Epithelial cell of proximal tubule (primary cell): Measurements from ENCODE around the gene CBARP. TPM values are rescaled to one million over a fixed set of nuclear protein-coding genes. Genes with fewer than 3 reads are reported as not detected.
A peak's percentile ranks its signal among the peaks of the same experiment; 100 is the strongest.

Experiments
- DNase-seq: peaks from one replicate; pipeline ENCODE4 v3.0.0-alpha.2; 2011; ENCODE audit warnings: low read depth
- H3K4me3 ChIP-seq: 2 replicates; pipeline ENCODE4 v1.5.1; 2011; ENCODE audit warnings: low read depth, mild to moderate bottlenecking, low read length
- total RNA-seq: library from RNA; depleted of rRNA; stranded (reverse); fragments of >200 nt; gene quantifications from 2 replicates; pipeline ENCODE4 v1.2.3, GENCODE V29; 2015
- TF ChIP-seq, protein P1 (sequence below): conservative IDR thresholded peaks from 2 replicates; pipeline ENCODE4 v1.5.1; 2012; ENCODE audit warnings: low read depth, mild to moderate bottlenecking, low read length

Gene CBARP
- total RNA-seq, 1 donor from 2014 or later: 9.7 TPM

DNA sequence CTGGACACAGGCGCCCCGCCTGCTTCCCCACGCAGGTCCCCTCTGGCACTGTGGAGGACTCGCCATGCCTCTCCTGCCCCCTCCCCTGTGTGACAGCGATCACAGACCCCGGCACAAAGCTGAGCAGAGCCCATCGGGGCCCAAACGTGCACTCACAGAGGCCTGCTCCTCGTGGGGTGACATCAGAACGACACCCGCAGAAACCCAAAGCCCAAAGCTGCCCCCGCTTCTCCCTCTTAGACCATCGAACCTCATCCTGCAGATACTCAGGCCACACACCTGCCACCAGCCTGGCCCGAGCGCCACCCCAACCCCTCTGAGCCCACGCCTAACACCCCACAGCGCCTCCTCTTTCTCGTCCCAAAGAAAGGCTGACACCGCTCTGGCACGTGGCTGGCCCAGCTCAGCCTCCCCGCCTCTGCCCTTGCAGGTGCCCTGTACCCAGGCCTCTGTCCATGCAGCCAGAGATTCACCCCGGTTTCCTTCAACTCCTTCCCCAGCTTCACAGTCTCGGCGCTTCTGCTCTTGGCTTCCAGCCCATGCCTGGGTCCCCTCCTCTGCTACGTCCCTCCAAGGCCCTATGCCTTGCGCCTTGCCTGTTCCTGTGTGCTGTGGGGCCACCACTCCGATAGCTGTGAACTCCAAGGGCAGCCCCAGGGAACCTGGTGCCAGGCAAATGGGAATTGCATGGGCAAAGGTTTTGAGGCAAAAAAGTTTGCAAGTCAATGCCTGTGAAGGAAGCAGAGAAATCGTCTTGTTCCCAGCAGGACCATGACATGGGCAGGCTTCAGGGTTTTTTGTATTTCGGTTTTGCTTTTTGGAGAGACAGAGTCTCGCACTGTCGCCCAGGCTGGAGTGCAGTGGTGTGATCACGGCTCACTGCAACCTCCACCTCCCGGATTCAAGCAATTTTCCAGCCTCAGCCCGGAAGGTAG is 831 bp upstream of the CBARP start:
- TF ChIP-seq, protein P1, sequence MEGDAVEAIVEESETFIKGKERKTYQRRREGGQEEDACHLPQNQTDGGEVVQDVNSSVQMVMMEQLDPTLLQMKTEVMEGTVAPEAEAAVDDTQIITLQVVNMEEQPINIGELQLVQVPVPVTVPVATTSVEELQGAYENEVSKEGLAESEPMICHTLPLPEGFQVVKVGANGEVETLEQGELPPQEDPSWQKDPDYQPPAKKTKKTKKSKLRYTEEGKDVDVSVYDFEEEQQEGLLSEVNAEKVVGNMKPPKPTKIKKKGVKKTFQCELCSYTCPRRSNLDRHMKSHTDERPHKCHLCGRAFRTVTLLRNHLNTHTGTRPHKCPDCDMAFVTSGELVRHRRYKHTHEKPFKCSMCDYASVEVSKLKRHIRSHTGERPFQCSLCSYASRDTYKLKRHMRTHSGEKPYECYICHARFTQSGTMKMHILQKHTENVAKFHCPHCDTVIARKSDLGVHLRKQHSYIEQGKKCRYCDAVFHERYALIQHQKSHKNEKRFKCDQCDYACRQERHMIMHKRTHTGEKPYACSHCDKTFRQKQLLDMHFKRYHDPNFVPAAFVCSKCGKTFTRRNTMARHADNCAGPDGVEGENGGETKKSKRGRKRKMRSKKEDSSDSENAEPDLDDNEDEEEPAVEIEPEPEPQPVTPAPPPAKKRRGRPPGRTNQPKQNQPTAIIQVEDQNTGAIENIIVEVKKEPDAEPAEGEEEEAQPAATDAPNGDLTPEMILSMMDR: no peak
- peak overlapping the region; percentile 51 for H3K4me3 ChIP-seq
- DNase-seq: no peak

DNA sequence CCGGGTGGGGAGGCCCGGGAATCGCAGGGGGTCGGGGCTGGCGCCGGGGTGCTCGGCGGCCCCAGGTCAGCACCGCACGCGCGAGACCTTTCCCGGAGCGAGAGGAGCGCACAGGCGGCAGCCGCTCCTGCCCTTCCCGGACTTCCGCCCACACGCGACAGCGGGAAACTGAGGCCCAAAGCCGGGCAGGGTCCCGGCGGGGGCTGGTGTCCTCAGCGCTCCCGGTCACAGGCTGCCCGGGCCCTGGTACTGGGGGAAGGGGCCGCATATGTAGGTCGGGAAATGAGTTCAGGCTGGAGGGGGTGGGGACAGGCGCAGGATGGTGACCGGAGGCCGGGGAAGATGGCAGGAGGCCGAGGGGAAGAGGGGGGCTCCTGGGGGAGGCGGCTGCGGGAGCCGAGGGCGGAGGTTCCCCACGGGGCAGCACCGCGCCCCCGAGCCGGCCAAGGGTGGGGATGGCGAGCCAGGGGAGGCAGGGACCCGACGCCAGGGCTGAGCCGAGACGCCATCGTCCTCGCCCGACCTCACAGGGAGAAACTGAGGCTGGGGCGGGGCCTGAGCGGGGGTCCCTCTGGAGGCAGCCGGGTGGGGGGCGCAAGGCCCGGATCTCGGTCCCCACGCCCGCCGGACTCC is 662 bp downstream of the CBARP start:
- TF ChIP-seq, protein P1: no peak
- no peak for DNase-seq
- H3K4me3 ChIP-seq: peak overlapping the region; percentile 73

DNA sequence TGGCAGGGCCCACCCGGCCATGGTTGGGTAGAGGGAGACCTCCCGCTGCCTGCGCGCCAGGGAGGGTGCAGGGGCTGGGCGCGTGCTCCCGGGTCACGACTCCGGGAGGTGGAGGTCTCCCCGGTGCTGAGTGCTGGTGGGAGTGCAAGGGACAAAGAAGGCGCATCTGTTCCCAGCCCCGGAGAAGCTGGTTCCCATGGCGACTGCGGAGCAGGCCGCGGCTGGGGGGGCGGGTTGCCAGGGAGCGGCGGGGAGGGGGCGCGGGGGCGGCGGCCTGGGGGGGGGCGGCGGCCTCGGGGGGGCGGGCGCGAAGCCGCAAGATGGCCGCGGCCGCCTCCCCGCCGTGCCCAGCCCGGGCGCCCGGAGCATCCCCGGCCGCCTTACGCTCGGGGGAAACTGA is 1.2 kb downstream of the CBARP start:
- TF ChIP-seq, protein P1: no peak

DNA sequence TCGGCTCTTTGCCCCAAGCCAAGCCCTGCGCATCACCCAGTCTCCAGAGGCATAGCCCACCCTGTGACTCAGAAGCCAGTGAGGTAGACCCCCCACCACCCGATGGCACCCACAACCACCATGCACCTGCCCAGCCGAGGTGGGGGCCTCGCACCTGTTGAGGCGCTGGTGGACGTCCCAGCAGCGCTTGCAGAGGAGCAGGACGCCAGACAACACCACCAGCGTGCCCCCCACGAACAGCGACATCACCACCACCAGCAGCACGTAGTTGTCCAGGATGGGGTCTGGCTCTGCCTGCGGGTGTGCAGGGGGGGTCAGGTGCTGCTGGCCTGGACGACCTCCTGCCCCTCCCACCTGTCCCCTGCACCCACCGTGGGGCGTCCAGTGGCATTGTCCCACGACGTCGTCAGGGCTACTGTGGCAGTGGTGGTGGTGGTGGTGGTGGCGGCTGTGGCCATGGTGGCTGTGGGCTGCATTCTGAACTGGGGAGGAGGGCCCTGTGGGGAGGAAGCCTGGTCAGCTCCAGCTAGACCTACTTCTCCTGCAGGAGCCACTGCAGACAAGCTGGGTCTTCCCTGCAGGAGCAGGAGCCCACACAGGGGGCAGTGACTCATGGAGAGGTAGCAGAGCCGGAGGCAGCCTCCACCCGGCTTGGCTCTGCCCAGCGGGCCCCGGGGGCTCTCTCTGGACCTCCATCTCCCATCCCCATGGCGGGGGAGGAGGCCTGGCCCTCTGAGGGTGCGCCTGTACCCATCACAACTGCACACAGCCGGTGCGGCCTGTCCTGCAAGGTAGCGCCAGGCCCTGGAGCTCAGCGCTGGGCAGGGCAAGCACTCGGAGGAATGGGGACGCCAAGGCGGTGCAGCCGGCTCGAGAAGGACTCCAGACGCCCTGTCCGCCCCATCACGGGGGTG is 1.9 kb downstream of the CBARP start:
- TF ChIP-seq, protein P1: no peak
- no peak for DNase-seq
- peak overlapping the region; percentile 29 for H3K4me3 ChIP-seq

More for the DNA sequence above, 1.2 kb downstream of the CBARP start:
- no peak for DNase-seq
- peak overlapping the region; percentile 73 for H3K4me3 ChIP-seq

DNA sequence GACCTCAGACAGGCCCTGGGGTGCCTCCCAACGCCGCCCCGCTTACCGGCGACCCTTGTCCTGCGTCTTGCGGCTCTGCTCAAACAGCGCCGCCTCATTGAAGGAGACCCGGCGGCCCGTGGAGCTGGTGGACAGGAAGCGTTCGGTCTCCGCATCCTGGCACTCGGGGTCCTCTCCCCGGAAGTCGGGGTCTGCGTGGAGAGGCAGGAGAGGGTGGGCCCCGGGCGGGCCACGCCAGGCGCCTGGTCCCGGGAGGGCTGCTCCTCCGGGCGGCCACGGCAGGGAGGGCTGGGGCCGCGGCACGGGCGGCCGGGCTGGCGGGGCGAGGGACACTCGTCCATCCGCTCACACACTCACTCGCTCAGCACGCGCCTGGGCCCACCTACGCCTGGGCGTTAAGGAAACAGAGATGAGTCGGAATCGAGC is 2.8 kb downstream of the CBARP start:
- H3K4me3 ChIP-seq: no peak overlapping the region
- DNase-seq: no peak
- TF ChIP-seq, protein P1: no peak

DNA sequence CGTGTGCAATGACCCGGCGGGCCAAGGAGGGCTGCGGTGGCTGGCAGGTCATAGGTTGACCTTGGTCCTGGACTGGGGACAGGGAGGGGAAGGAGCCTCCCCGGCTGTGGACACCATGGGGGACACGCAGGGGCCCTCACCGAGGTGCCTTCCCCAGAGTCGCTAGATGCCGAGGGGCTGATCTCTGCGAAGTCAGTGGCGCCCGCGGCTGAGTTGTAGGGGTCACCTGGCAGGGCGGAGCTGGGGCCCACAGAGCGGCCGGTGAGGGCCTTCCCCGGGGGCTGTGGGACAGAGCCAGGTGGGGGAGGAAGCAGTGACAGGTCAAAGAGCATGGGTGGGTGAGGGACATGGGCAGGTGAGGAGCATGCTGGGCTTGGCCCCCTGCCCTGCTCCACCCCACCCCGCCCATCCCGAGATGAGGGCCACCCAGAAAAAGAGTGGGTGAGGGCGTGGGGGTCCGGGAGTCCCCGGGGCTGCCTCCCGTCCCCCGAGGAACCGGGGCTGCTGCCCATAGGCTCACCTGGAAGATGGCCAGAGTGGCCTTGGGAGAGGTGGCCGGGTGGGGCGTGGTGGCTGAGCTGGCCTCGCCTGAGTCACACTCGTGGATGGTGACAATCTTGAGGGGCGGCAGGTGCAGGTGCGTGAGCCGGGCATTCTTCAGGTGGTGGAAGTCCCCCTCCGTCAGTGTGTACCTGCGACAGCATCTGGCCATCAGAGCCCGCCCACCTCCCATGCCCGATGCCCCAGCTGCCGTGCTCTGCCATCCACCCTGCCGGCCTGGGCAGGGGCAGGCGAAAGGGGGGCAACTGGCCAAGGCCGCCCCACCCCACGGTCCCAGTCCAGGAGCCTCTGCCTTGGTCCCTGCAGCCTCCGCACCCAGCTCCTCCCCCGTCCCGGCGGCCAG is 3.5 kb downstream of the CBARP start:
- TF ChIP-seq, protein P1: no peak
- H3K4me3 ChIP-seq: no peak overlapping the region
- DNase-seq: no peak
